GM18867 (cell line): ENCODE measurements around the gene RASL10B.

Experiments used
- ATAC-seq: cut with Tn5 transposase; IDR thresholded peaks from one replicate; pipeline ENCODE4 v1.9.1; 2021; ENCODE audit warnings: mild to moderate bottlenecking, moderate library complexity; ENCODE audit not compliant: unreplicated experiment

Gene RASL10B

DNA sequence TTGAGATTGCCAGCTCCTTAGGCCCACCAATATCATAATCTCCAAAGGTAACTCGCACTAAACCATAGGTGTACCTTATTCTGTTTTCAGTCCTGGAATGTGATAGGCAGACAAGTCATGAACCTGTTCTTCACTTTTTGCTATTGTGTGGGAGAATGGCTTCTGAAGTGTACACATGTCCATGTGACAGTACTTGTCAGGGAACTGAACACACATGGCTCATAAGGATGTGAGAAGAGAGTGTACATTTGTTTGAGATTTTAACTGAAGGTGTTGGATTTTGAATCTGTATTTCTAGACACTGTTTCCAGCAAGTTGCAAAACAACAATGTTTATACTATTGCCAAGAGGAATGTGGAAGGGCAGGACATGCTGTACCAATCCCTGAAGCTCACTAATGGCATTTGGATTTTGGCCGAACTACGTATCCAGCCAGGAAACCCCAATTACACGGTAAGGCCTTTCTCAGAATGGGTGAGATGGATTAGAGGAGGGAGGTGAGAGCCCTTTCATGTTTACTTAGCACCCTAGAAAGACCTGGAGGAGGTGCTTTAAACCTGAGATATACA, 14.5 kb upstream of the RASL10B start:
- ATAC-seq = no peak

- ATAC-seq = no peak
Measured at GRCh38 chr17:35717475-35717874, 14.0 kb upstream of the RASL10B start.

GRCh38 chr17:35723735-35724134, 7.7 kb upstream of the RASL10B start:
- no peak for ATAC-seq

DNA sequence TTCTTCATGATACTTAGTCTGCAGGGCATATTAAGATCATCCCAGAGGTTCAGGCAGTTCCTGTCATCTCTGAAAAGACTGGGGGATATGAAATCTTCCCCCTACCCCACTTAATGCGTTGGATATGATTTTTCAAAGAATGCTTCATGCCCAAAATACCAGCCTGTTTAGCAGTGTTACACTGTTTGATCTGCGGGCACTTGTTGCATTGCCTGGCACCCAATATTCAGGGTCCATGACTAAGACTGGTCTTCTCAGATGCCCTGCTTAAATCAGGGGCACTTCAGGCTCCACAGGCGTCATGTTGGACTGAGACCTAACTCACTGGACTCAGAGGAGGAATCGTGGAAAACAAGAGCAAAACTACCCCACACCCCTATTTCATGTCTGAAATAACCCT, 6.4 kb upstream of the RASL10B start:
- ATAC-seq = no peak

- ATAC-seq = no peak
Measured at GRCh38 chr17:35725802-35726126, 5.7 kb upstream of the RASL10B start.

- no peak for ATAC-seq
Measured at GRCh38 chr17:35726127-35726952, 5.1 kb upstream of the RASL10B start.

DNA sequence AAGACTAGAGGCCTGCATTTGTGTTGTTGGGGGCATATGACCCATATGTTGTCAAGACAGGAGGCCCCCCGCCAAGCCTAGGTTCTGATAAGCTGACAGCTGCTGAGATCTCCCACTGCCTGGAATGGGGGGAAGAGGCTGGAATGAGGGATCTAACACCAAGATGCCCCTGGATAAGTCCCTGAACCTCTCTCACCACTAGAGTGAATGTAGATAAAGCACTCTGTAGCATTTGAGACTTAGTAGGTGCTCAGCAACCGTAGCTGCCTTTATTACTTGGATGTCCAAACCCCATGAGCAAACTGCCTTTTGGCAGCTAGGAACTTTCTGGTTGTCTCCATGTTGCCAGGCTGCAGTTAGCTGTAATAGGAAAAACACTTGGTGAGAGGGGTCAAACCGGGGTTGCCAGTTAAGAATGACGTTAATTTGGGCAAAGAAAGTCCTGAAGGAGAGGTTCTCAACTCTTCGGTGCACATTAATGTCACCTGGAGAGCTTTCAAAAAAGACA, 4.4 kb upstream of the RASL10B start:
- no peak for ATAC-seq

- ATAC-seq = no peak
Measured at GRCh38 chr17:35727635-35728034, 3.8 kb upstream of the RASL10B start.

- no peak for ATAC-seq
Measured at GRCh38 chr17:35728551-35728950, 2.9 kb upstream of the RASL10B start.

DNA sequence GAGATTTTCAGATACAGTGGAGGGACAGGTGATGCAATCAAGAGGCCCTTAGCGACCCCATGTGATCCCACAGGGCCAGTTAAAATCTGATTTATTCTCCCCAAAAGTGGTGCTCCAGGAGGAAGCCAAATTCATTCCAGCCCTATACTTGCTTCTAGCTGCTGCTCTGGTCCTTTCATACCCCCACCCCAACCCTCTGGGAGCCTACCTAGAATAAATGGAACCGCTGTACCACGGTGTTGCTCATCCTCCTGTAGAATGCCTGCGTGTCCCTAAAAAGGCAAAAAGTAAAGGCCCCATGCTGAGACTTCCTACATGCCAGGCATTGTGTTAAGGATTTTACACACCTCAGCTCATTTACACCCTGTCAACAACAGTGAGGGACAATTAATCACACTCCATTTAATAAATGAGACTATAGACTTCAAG, 2.0 kb upstream of the RASL10B start:
- ATAC-seq = no peak

- no peak for ATAC-seq
Measured at GRCh38 chr17:35730400-35731005, 936 bp upstream of the RASL10B start.

- ATAC-seq = no peak
Measured at GRCh38 chr17:35731917-35732805, 722 bp downstream of the RASL10B start.

GRCh38 chr17:35732806-35733136, 1.3 kb downstream of the RASL10B start:
- no peak for ATAC-seq

DNA sequence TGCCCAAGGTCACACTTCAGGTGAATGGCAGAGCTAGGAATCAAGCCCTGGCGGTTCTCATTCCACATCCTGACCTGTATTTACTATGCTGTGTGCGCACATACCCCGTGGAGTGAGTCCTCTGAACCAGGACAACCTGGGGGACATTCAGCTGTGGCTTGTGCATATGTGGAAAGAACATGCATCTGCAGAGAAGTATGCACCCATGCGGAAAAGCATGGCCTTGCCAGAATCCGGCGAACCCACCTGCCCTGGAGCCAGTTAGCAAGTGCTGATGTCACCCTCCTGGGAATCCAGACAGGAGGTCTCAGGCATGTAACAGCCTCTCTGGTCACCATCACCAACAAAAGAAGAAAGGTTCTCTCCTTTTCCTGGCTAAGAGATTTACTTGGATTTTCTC, 1.9 kb downstream of the RASL10B start:
- ATAC-seq = no peak

- ATAC-seq = no peak
Measured at GRCh38 chr17:35734396-35734795, 3.0 kb downstream of the RASL10B start.

DNA sequence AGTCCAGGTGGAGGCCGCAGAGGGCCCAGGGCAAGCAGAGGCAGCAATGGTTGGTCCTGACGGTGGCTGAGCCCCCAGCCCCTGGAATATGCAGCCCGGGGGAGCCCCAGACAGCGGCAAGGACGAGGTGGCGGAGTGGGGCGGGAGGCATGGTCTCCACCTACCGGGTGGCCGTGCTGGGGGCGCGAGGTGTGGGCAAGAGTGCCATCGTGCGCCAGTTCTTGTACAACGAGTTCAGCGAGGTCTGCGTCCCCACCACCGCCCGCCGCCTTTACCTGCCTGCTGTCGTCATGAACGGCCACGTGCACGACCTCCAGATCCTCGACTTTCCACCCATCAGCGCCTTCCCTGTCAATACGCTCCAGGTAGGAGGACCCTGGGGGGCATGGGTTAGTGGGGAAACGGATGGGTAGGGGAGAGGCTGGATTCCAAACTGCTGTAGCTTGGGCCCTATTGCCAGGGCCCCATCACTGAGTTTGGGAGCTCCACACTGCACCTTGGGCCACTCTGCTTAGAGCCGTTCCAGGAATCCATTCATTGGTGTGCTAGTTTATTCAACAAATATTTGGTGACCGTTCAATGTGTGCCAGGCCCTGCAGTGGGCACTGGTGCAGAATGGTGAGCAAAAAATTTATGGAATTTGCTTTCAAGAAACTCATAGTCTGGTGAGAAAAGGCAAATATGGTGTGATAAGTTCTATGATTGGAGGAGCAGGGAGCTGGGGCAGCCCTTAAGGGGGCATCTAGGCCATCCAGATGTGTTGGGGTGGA, 3.8 kb downstream of the RASL10B start:
- ATAC-seq = no peak

DNA sequence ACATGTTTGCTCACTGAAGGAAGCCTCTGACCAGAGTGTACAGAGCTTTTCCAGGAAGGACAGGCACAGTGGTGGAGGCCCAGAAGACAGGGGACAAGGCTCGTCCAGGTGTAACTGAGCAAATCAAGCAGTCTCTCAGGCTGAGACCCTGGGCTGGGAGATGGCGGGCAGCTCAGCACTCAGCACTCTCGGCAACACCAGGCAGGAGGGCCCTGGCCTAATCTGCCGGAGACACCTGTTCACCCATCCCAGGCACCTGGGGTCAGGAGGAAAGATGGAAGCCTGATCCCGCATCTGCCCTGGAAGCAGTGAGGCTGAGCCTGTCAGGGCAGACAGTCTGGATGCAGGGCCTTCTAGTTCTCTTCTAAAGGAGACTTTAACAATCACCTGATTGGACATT, 4.8 kb downstream of the RASL10B start:
- ATAC-seq = no peak

GRCh38 chr17:35738519-35739133, 7.2 kb downstream of the RASL10B start:
- ATAC-seq = no peak

DNA sequence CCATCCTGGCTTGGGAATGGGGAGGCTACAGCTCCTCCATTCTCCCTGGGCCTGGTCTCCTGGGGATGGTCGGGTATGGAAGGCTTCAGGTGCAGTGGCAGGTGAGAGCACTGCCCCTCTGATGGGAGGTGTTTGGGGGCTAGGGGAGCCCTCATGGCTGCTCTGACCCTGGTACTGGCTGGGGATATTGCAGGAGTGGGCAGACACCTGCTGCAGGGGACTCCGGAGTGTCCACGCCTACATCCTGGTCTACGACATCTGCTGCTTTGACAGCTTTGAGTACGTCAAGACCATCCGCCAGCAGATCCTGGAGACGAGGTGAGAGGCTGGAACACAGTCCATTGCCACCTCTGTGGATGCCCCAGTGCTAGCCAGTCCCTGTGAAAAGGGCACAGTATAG, 8.8 kb downstream of the RASL10B start:
- ATAC-seq = no peak
